Measurements from ENCODE around the gene TRPM3. TPM values are rescaled to one million over a fixed set of nuclear protein-coding genes. Genes with fewer than 3 reads are reported as not detected.

The TRPM3 gene
- total RNA-seq, 2 experiments from 2014 or later = not detected

DNA sequence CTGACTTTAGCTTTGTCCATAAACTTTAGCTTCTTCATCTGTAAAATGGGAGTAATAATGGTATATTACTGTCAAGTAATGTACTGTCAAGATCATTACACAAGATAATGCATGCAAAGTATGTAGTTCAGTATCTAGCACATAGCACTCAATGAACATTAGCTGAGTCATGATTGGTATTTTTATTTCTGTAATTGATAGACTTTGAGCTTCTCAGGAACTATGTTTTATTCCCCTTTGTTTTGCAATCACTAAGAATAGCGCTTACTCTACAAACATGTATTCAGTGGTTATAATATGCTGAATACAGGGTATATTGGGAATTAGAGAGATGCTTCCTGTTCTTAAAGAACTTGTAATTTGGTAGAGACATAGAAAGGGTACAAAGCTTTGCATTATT lies 564.6 kb downstream of the TRPM3 start:
- POLR2A ChIA-PET = no interaction called here
- H3K27ac Mint-ChIP-seq = no peak overlapping the region
- no peaks in the 10 kb centered on the region for H3K27me3 Mint-ChIP-seq
- H3K9me3 Mint-ChIP-seq = no peaks in the 10 kb centered on the region
- H3K4me1 Mint-ChIP-seq (ENCODE audit: low read depth) = peaks cover 7% of the 10 kb centered on the region
- no peak for DNase-seq
- no peak overlapping the region for H3K4me3 Mint-ChIP-seq
- intact Hi-C loops (cut with micrococcal nuclease) = no loop called here
- CTCF ChIA-PET = interaction anchor here (0.7 to 1.7 kb wide), 3 partner anchors 18 to 125 kb away, joined by 3 to 6 read pairs (median 3); no protein-coding TSS in a partner anchor
- H3K36me3 Mint-ChIP-seq = no peaks in the 10 kb centered on the region

- ChIA-PET POLR2A (interaction anchor here (1.0 kb wide), 1 partner anchor 144 kb away, joined by 3 read pairs; no protein-coding TSS in a partner anchor), CTCF (no interaction called here)
- no peak overlapping the region for H3K27ac Mint-ChIP-seq
- H3K4me1 Mint-ChIP-seq (ENCODE audit: low read depth) = peaks cover 7% of the 10 kb centered on the region
- H3K36me3 Mint-ChIP-seq = no peaks in the 10 kb centered on the region
- H3K9me3 Mint-ChIP-seq = no peaks in the 10 kb centered on the region
- no peak overlapping the region for H3K4me3 Mint-ChIP-seq
- H3K27me3 Mint-ChIP-seq = no peaks in the 10 kb centered on the region
- DNase-seq = no peak
- intact Hi-C loops (cut with micrococcal nuclease) = no loop called here
These were observed 566.5 kb downstream of the TRPM3 start for GRCh38 chr9:70554881-70555280.

- Mint-ChIP-seq H3K27me3 (no peaks in the 10 kb centered on the region), H3K4me1 (ENCODE audit: low read depth) (peaks cover 3% of the 10 kb centered on the region), H3K27ac (no peak overlapping the region), H3K9me3 (no peaks in the 10 kb centered on the region), H3K4me3 (no peak overlapping the region), H3K36me3 (no peaks in the 10 kb centered on the region)
- ChIA-PET CTCF (interaction anchor here (1.3 kb wide), 1 partner anchor 213 kb away, joined by 3 read pairs; no protein-coding TSS in a partner anchor), POLR2A (no interaction called here)
- intact Hi-C loops (cut with micrococcal nuclease) = no loop called here
- DNase-seq = no peak
These were observed 567.4 kb downstream of the TRPM3 start for GRCh38 chr9:70553707-70554673.

DNA sequence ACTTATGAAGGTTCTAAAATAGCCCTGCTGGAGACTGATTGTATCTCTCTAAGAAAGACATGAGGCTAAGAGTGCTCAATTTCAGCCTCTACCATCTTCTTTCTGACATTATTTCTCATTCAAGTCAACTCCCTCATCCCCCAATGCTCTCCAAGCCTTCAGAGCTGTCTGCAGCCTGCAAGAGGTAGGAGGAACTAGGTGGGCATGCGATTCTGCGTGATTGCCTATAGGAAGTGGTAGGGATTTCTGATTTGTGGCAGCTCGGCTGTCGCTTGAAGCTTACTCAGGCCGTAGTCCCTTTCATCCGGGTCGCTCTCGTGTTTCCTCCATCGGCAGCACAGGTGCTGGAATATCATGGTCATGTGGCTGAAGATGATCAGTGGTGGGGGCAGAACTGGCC lies 568.9 kb downstream of the TRPM3 start:
- Mint-ChIP-seq H3K4me1 (ENCODE audit: low read depth) (peaks cover 3% of the 10 kb centered on the region), H3K27me3 (no peaks in the 10 kb centered on the region), H3K27ac (no peak overlapping the region), H3K9me3 (no peaks in the 10 kb centered on the region), H3K4me3 (no peak overlapping the region), H3K36me3 (no peaks in the 10 kb centered on the region)
- intact Hi-C loops (cut with micrococcal nuclease) = no loop called here
- POLR2A ChIA-PET = no interaction called here
- CTCF ChIA-PET = interaction anchor here (1.3 to 1.6 kb wide), 2 partner anchors 9 to 211 kb away, joined by 3 to 4 read pairs; no protein-coding TSS in a partner anchor
- no peak for DNase-seq

GRCh38 chr9:70551801-70552200 lies 569.6 kb downstream of the TRPM3 start:
- ChIA-PET POLR2A (no interaction called here), CTCF (interaction anchor here (1.6 kb wide), 1 partner anchor 10 kb away, joined by 4 read pairs; no protein-coding TSS in a partner anchor)
- Mint-ChIP-seq H3K27ac (no peak overlapping the region), H3K4me1 (ENCODE audit: low read depth) (peaks cover 3% of the 10 kb centered on the region), H3K9me3 (no peaks in the 10 kb centered on the region), H3K4me3 (no peak overlapping the region), H3K36me3 (no peaks in the 10 kb centered on the region), H3K27me3 (no peaks in the 10 kb centered on the region)
- intact Hi-C loops (cut with micrococcal nuclease) = no loop called here
- DNase-seq = no peak

DNA sequence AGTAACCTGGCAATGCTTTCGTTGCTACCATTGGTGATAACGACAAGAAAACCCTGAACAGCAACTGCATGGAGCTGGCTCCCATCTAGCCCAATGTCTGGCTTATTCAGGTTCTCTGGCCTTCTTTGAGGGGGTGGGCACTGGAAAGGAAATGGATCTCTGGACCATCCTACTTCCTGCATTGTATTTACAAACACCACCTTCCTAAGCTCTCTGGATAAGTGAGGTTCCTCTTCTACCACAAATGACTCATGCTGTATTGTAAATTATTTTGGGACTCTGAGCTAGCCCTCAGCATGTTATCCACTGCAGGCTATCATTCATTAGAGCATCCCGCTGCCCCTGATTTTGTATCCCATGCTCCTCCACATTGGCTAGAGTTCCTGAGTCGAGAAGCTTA lies 570.0 kb downstream of the TRPM3 start:
- no peak for DNase-seq
- Mint-ChIP-seq H3K4me1 (ENCODE audit: low read depth) (peaks cover 3% of the 10 kb centered on the region), H3K4me3 (no peak overlapping the region), H3K27ac (no peak overlapping the region), H3K27me3 (no peaks in the 10 kb centered on the region), H3K9me3 (no peaks in the 10 kb centered on the region), H3K36me3 (no peaks in the 10 kb centered on the region)
- POLR2A ChIA-PET = no interaction called here
- CTCF ChIA-PET = interaction anchor here (1.6 kb wide), 1 partner anchor 10 kb away, joined by 4 read pairs; no protein-coding TSS in a partner anchor
- intact Hi-C loops (cut with micrococcal nuclease) = no loop called here

GRCh38 chr9:70549926-70550325 lies 571.5 kb downstream of the TRPM3 start:
- no peaks in the 10 kb centered on the region for H3K9me3 Mint-ChIP-seq
- ChIA-PET CTCF (interaction anchor here (0.6 kb wide), 1 partner anchor 50 kb away, joined by 3 read pairs; no protein-coding TSS in a partner anchor), POLR2A (interaction anchor here (0.7 kb wide), 1 partner anchor 302 kb away, joined by 4 read pairs; no protein-coding TSS in a partner anchor)
- H3K36me3 Mint-ChIP-seq = no peaks in the 10 kb centered on the region
- peaks cover 3% of the 10 kb centered on the region for H3K4me1 Mint-ChIP-seq (ENCODE audit: low read depth)
- intact Hi-C loops (cut with micrococcal nuclease) = no loop called here
- no peak for DNase-seq
- H3K27ac Mint-ChIP-seq = no peak overlapping the region
- H3K27me3 Mint-ChIP-seq = no peaks in the 10 kb centered on the region
- H3K4me3 Mint-ChIP-seq = no peak overlapping the region

DNA sequence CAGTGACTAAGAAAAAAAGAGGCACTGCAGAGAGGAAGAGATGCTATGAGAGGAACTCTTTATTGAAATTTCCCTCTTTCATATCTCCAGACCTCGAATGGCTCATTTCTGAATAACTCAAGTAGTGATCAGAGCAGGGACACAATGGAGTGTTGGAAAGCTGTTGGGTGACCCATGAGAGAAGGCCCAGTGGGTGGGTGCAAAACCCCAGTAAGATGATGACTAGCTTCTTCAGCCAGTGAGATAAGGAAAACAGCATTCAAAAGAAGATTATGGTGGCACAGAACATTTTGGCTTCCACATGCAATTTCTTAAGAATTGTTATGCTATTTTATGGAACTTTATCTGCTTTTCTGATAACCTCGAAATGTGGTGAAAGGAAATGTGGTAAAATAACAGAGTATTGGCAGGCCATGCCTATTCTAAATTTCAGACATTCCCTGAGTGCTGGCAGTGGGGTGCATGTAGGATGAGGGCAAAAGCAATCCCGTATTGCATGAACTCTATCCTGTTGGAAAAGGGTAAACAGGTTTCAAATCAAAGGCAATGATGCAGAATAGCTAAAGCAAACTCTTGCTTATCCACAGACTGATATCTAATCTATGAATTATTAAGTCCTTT lies 579.0 kb downstream of the TRPM3 start:
- Mint-ChIP-seq H3K9me3 (no peaks in the 10 kb centered on the region), H3K4me1 (ENCODE audit: low read depth) (no peaks in the 10 kb centered on the region), H3K27ac (no peak overlapping the region), H3K36me3 (no peaks in the 10 kb centered on the region), H3K4me3 (no peak overlapping the region), H3K27me3 (no peaks in the 10 kb centered on the region)
- intact Hi-C loops (cut with micrococcal nuclease) = no loop called here
- CTCF ChIA-PET = no interaction called here
- POLR2A ChIA-PET = no interaction called here
- DNase-seq = no peak

DNA sequence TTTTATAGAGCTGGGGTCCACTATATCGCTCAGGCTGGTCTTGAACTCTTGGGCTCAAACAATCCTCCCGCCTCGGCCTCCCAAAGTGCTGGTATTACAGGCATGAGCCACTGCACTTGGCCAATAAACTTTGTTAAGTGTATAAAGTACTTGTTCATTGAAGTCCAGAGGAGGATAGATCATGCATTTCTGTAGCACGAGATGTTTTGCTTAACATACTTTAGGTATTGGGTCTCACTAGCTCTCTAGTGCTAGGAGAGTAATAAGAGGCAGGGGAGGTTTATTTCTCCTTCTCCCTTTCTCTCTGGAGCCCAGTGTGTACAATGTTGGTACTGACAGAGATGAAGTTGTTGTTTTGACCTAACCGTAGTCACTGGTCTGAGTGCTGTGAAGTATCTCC lies 581.4 kb downstream of the TRPM3 start:
- intact Hi-C loops (cut with micrococcal nuclease) = no loop called here
- no peaks in the 10 kb centered on the region for H3K27me3 Mint-ChIP-seq
- ChIA-PET CTCF (interaction anchor here (0.9 kb wide), 1 partner anchor 150 kb away, joined by 3 read pairs; no protein-coding TSS in a partner anchor), POLR2A (interaction anchor here (0.6 kb wide), 1 partner anchor 57 kb away, joined by 6 read pairs; no protein-coding TSS in a partner anchor)
- H3K36me3 Mint-ChIP-seq = no peaks in the 10 kb centered on the region
- no peaks in the 10 kb centered on the region for H3K9me3 Mint-ChIP-seq
- no peak overlapping the region for H3K27ac Mint-ChIP-seq
- no peak for DNase-seq
- H3K4me1 Mint-ChIP-seq (ENCODE audit: low read depth) = no peaks in the 10 kb centered on the region
- H3K4me3 Mint-ChIP-seq = no peak overlapping the region

DNA sequence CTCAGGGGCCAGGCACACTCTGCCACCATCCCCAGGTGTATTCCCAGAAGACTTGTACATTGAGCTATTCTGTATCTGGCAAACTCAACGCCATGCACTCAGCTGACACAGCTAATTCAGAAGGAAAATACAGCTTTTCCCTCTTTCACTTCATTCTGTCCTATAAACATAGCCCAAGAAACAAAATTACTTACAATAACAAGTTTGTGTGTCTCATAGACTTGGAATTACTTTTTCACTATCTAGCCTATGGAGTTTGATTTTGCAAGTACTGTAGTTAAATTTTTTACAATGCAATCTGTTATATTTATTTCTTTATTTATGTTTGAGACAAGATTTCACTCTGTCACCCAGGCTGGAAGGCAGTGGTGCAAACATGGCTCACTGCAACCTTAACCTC lies 581.9 kb downstream of the TRPM3 start:
- DNase-seq = no peak
- ChIA-PET POLR2A (interaction anchor here (0.6 kb wide), 1 partner anchor 57 kb away, joined by 6 read pairs; no protein-coding TSS in a partner anchor), CTCF (no interaction called here)
- H3K4me1 Mint-ChIP-seq (ENCODE audit: low read depth) = no peaks in the 10 kb centered on the region
- no peaks in the 10 kb centered on the region for H3K36me3 Mint-ChIP-seq
- H3K27ac Mint-ChIP-seq = no peak overlapping the region
- H3K9me3 Mint-ChIP-seq = no peaks in the 10 kb centered on the region
- intact Hi-C loops (cut with micrococcal nuclease) = no loop called here
- H3K27me3 Mint-ChIP-seq = no peaks in the 10 kb centered on the region
- no peak overlapping the region for H3K4me3 Mint-ChIP-seq

DNA sequence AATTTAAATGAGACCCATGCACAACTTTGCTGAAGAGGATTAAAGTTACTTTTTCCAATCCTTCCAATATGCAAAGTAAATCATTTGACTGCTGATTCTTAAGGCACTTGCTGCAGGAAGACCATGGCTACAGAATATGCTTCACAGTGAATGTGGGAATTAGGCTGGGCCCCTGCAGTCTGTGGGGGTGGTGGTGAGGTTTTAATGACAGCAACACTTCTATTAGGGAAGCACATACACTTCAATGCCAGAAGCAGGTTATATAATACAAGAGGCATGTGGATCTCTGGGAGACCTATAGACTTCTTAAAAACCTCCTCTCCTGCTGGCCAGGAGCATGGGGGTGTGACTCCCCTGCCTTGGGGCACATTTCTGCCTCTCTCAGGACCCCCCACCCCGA lies 582.4 kb downstream of the TRPM3 start:
- CTCF ChIA-PET = interaction anchor here (1.5 kb wide), 1 partner anchor 64 kb away, joined by 5 read pairs; no protein-coding TSS in a partner anchor
- no peak overlapping the region for H3K4me3 Mint-ChIP-seq
- POLR2A ChIA-PET = no interaction called here
- no peaks in the 10 kb centered on the region for H3K27me3 Mint-ChIP-seq
- no peak overlapping the region for H3K27ac Mint-ChIP-seq
- DNase-seq = no peak
- H3K36me3 Mint-ChIP-seq = no peaks in the 10 kb centered on the region
- H3K9me3 Mint-ChIP-seq = no peaks in the 10 kb centered on the region
- intact Hi-C loops (cut with micrococcal nuclease) = no loop called here
- no peaks in the 10 kb centered on the region for H3K4me1 Mint-ChIP-seq (ENCODE audit: low read depth)

DNA sequence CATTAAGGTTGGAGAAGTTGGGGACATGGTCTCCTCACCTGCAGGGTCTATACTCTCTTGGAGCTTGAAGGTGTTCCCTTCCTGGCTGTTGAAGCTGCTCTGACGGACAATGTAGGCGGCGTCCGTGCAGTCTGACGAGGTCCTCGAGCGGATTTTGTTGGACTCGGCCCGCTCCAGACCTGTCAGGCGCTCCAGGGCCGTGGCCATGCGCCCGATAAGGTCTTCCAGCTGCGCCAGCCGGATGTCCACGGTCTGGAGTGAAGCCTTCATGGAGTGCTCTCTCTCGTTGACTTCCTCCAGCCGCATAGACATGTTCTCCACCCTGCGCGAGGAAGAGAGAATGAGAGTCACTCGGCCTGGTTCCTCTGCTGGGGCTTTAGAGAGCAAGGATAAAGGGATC lies 584.3 kb downstream of the TRPM3 start:
- ChIA-PET POLR2A (interaction anchor here (0.6 kb wide), 1 partner anchor 110 kb away, joined by 3 read pairs; no protein-coding TSS in a partner anchor), CTCF (interaction anchor here (1.4 kb wide), 1 partner anchor 66 kb away, joined by 3 read pairs; no protein-coding TSS in a partner anchor)
- Mint-ChIP-seq H3K9me3 (no peaks in the 10 kb centered on the region), H3K27ac (no peak overlapping the region), H3K36me3 (no peaks in the 10 kb centered on the region), H3K27me3 (no peaks in the 10 kb centered on the region), H3K4me1 (ENCODE audit: low read depth) (peaks cover 5% of the 10 kb centered on the region), H3K4me3 (no peak overlapping the region)
- intact Hi-C loops (cut with micrococcal nuclease) = no loop called here
- DNase-seq = no peak
